NCI-H128 (cell line): ENCODE data around the gene CYP4F2.
"Not testable (repeated sequence)": the region's sequence is repeated elsewhere in the genome, so short reads cannot be mapped to it uniquely, and the experiment has no call there.

Source experiments
- DNase-seq: peaks from one replicate; lab custom pipeline; 2025; ENCODE audit not compliant: unreplicated experiment; lab: John Stamatoyannopoulos, UW

Gene CYP4F2

GRCh38 chr19:15900504-15900903 is 2.6 kb upstream of the CYP4F2 start:
- DNase-seq = no peak

- DNase-seq = not testable (repeated sequence)
Measured at GRCh38 chr19:15900032-15900431, 2.2 kb upstream of the CYP4F2 start.

- DNase-seq = not testable (repeated sequence)
Measured at GRCh38 chr19:15899561-15899960, 1.7 kb upstream of the CYP4F2 start.

GRCh38 chr19:15897026-15897737 is 692 bp downstream of the CYP4F2 start:
- no peak for DNase-seq

GRCh38 chr19:15895876-15896430 is 1.9 kb downstream of the CYP4F2 start:
- DNase-seq = no peak

- no peak for DNase-seq
Measured at GRCh38 chr19:15894359-15894758, 3.5 kb downstream of the CYP4F2 start.

- DNase-seq = no peak
Measured at GRCh38 chr19:15893477-15893876, 4.4 kb downstream of the CYP4F2 start.

GRCh38 chr19:15892012-15892411 is 5.9 kb downstream of the CYP4F2 start:
- DNase-seq = no peak

GRCh38 chr19:15891434-15891833 is 6.4 kb downstream of the CYP4F2 start:
- DNase-seq = no peak

GRCh38 chr19:15889339-15889738 is 8.5 kb downstream of the CYP4F2 start:
- not testable (repeated sequence) for DNase-seq

GRCh38 chr19:15885919-15886318 is 12.0 kb downstream of the CYP4F2 start:
- DNase-seq = no peak

- no peak for DNase-seq
Measured at GRCh38 chr19:15885167-15885566, 12.7 kb downstream of the CYP4F2 start.

- DNase-seq = not testable (repeated sequence)
Measured at GRCh38 chr19:15883329-15883728, 14.5 kb downstream of the CYP4F2 start.

GRCh38 chr19:15874821-15875474 is 22.9 kb downstream of the CYP4F2 start:
- no peak for DNase-seq

GRCh38 chr19:15873771-15874170 is 24.1 kb downstream of the CYP4F2 start:
- not testable (repeated sequence) for DNase-seq

GRCh38 chr19:15871570-15871969 is 26.3 kb downstream of the CYP4F2 start:
- DNase-seq = no peak

- no peak for DNase-seq
Measured at GRCh38 chr19:15869873-15870272, 28.0 kb downstream of the CYP4F2 start.

- no peak for DNase-seq
Measured at GRCh38 chr19:15869109-15869555, 28.7 kb downstream of the CYP4F2 start.

GRCh38 chr19:15866636-15867035 is 31.2 kb downstream of the CYP4F2 start:
- DNase-seq = no peak

- DNase-seq = no peak
Measured at GRCh38 chr19:15864824-15865223, 33.0 kb downstream of the CYP4F2 start.

GRCh38 chr19:15863272-15863671 is 34.6 kb downstream of the CYP4F2 start:
- DNase-seq = no peak

GRCh38 chr19:15862444-15862843 is 35.4 kb downstream of the CYP4F2 start:
- no peak for DNase-seq
